Activated T-cell treated with anti-CD3 and anti-CD28 coated beads for 4 hours (primary cell): ENCODE measurements around the gene PKLR.

ENCODE experiments used
- DNase-seq: peaks from one replicate; pipeline ENCODE4 v3.0.0-alpha.2; 2020

PKLR gene

DNA sequence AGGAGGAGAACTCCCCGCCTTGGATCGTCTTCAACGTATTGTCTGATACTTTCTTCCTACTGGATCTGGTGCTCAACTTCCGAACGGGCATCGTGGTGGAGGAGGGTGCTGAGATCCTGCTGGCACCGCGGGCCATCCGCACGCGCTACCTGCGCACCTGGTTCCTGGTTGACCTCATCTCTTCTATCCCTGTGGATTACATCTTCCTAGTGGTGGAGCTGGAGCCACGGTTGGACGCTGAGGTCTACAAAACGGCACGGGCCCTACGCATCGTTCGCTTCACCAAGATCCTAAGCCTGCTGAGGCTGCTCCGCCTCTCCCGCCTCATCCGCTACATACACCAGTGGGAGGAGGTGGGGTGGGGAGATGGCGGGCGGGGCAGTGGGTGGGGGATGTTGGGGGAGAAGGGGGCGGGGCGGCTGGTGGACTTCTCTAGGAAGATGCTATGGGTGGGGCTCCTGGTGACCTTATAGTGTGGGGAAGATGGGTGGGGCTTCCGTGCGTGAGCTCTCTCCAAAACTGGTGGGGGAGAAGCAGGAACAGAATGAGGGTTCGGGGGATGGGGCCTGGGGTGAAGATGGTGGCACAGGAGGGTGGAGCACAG lies 18.6 kb downstream of the PKLR start:
- DNase-seq: no peak

- DNase-seq: no peak
Observed at GRCh38 chr1:155279268-155279667, 22.0 kb downstream of the PKLR start.

DNA sequence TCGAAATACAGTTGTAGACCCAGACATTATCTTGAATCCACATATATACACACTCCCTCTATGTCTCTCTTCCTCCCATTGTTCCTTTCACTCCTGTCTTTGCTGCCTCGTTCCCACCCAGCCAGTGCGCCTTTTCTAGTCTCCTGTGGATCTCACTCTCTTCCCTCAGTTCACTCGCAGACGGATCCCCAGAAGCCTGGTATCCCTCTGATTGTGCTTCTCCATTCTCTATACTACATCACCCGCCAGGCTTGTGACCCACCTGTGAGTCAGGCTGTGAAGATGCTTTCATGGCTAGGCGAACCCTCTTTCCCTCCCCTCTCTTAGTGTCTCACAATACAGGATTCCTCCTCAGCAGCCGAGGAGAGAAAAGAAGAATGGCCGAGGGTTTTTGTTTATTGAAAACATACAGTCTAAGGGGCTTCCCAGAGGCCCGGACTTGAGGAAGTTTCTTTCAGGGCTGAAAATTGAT lies 22.5 kb downstream of the PKLR start:
- no peak for DNase-seq

- DNase-seq: peak; percentile 71
Observed at GRCh38 chr1:155277902-155278688, 23.1 kb downstream of the PKLR start.

- peak; percentile 90 for DNase-seq
Observed at GRCh38 chr1:155277070-155277901, 24.0 kb downstream of the PKLR start, which contains the start of gene HCN3. Gene HCN3 (plus strand): TSS chr1:155277463. CDS start chr1:155277591, 128 bp downstream.

DNA sequence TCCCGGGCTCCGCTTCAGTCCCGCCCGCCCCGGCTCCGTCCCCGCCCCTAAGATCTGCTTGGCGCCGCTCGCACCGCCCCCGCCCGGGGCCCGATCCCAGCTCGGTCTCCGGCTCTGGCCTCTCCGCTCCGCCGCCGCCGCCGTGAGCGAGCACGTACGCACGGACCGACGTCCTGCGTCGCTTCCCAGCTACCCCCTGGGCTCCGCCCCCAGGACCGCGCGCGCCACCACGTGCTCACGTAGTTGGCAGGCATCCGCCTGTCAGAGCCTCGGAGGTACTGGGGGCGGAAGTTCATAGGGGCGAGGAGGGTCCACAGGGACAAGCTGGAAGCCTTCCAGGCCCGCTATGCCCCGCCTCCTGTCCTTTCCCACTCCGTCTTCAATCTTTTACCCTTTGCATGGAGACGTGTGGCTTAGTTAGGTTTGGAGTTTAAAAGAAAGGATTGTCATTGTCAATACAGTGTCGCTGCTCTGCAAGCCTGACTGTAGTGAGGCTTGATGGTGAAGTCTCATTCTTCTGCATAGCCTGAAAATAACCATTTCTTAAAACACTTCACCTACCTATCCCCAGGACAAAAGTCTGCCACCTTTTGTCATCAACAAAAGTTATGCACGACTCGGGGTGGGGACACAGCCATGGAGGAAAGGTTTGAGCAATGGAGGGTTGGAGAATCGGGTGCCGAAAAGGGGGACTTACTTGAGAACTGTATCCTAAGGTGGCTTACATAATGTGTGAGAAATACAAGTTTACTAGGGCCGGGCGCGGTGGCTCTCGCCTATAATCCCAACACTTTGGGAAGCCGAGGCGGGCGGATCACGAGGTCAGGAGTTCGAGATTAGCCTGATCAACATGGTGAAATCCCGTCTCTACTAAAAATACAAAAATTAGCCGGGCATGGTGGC lies 27.6 kb downstream of the PKLR start, which contains the start of gene CLK2:
Gene CLK2, minus strand, starts transcription at position 162 of the 903 bp plus-strand sequence. CDS start 2,527 bp downstream, outside the sequence.
- peak; percentile 93 for DNase-seq

DNA sequence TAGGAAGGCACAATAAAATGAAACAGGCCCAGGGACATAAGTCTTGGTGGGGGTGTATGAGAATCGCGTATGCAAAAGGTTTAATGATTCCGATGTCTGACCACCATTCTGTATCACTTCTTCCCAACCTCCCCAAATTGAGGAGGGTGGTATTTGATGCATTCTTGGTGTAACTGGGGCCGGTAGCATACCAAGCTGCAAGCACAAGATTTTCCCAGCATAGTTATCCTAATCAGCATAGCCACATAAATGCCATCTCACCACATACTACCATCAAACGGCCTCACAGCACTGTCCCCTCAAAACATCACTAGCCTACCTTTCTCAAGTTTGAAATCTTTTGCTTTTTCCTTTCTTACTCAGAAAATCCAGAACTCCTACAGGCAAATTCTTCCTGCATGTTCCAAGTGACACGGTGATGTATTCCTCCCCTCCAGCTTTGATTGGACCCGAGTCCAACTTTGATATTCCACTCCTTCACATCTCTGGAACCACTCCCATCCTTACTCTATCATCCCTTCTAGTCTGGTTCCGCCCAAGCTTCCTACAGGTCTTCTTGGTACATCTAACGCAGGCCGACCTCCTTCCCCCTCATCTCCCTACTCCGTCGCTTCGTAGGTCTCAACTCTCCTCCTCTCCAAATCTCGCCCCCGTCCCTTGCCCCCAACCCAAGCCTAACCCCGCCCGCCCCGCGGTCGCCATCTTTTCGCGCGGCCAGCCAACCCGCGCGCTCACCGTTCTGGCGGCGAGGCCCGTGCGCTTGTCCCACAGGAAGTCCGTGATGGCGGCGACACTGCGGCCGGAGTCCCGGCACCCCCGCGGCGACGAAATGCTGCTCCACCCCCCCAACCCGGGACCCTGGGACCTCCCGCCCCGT lies 28.5 kb downstream of the PKLR start:
- peak; percentile 29 for DNase-seq

DNA sequence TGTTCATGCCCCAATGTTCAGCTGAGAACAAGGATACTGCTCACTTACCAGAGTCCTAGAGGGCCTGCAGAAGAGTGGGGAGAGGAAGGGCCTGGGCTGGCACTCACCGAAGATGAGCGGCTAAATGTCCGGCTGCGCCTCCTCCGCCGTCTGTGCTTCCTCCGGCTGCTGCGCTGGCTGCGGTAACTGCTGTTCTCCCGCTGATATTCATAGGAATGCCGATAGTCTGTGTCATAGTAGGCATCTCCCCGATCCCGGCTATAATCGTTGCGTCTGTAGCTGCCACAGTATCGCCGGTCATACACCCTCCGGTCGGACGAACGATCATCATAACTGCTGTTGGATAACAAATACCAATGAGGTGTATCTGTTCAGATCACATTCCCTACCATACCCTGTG lies 31.9 kb downstream of the PKLR start:
- no peak for DNase-seq

DNA sequence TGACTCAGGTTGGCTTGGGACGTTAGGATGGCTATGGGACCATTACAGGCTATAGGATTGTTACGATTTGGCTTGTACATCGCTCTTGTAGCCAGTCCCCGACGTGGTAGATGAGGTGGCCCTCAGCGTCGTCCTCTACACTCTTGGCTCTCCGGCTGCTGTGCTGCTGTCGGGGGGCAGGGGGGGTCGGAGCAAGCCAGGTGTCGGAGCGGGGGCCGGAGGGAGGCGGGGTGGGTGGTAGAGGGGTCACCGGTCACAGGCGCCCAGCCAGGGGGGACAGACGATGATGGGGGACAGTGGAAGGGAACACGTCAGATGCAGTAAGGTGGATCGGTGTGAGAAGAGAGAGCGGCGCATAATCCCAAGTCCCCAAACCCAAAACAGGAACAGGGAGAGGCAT lies 32.6 kb downstream of the PKLR start:
- no peak for DNase-seq

GRCh38 chr1:155267373-155267772 lies 33.9 kb downstream of the PKLR start:
- DNase-seq: no peak

- DNase-seq: no peak
Observed at GRCh38 chr1:155266553-155266952, 34.7 kb downstream of the PKLR start.

DNA sequence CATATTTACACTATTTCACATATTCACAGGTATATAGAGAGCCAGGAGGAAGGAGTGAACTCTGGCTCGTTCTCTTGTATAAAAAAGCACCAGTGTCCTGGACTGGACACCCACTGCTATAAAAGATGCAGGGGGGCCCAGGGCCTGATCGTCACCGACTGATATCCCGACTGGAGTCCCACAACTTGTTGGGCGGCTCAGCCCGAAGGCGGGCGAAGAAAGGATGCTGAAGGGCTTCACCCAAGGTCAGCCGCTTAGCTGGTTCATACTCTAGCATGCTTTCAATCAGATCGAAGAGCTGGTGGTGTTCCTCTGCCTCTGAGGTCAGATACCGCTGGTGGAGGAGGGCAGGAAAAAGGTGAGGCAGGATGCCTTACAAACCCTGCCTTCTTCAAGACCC lies 38.2 kb downstream of the PKLR start:
- no peak for DNase-seq

DNA sequence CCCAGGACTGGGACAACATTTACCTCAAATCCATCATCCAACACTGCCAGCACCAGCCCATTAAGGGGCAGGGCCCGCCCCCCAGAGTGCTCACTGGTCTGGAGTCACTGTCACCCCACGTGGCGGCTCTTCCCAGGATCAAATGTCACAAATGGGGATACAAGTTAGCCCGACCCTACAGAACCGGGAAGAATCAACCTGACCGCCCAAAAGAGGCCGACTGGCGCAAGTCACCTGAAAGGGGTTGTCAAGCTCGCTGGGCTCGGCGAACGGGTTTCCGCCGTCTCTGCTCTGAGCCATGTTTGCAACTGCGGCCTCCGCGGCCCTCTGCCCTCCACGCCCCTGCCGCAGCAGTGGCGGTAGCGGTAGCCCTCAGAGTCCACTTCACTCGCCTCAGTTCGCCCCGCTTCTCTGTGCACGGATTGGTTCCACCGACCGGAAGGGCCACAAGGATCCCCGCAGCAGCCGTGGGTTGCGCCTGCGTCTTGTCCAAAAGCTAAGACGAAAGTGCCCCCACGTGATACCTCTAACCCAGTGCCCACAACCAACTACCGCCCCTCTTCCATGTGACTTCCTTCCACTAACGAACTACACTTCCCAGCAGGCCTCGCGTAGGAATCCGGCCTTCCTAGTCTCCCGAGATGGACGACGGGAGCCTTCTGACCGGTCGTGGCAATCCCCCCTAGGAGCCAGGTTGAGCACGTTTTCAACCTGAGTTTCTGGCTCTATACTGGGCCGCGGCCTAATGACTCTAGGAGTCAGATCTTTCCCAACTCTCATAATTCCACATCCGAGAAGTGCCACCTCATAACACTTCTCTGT lies 39.2 kb downstream of the PKLR start, which contains the start of gene SCAMP3:
Gene SCAMP3, minus strand, starts transcription at position 509 of the 822 bp plus-strand sequence. Its CDS starts 209 bp downstream, at position 300.
- peak; percentile 78 for DNase-seq

DNA sequence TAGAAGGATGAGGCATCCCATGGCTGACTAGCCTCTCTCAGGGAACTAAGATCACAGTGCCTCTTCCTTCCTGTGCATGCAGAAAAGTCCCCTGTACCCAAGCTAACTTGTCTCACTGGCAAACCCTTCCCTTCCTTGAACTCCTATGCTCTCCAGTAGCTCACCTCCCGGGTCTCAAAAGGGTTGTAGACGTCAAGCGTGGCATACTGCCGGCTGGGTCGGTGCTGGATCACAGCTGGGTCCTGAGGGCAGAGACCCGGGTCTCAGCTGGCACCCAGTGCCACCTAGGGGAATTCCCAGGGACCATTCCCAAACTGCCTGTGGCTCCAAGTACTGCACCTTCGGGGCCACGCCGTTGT lies 39.8 kb downstream of the PKLR start:
- no peak for DNase-seq

- DNase-seq: no peak
Observed at GRCh38 chr1:155260276-155260675, 41.0 kb downstream of the PKLR start.

DNA sequence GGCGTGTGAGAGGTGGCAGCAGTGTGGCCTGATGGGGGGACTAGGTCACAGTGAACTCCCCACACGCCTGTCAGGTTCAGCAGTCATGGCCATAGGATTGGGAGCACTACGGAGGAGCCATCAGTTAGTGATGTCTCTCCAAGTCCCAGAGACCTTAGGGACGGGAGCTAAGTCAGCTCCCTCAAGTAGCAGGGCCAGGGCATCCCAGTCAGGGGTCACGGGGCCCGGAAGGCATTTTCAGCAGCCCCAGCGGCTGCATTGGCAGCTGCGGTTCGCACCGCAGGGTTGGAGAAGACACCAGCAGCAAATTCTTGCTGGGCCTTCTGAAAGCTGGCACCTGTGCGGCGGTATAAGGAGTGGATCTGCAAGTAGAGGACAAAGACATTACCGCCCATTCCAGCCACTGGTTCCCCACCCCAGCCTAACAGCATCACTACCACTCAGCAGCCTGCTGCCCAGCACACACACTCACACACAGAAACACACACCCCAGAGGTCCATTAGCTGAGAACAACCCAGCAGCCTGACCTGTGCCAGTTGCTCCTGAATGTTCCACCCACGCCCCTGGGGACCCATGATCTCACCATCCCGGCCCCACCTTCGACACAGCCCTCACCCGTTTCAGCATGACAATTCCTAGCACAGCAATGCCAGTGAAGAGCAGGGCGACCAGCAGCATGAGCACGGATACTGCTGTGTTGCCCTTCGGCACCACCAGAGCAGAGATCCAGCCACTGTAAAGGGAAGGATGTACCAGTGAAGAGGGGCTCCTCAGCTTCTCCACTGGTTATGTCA lies 45.0 kb downstream of the PKLR start:
- no peak for DNase-seq

DNA sequence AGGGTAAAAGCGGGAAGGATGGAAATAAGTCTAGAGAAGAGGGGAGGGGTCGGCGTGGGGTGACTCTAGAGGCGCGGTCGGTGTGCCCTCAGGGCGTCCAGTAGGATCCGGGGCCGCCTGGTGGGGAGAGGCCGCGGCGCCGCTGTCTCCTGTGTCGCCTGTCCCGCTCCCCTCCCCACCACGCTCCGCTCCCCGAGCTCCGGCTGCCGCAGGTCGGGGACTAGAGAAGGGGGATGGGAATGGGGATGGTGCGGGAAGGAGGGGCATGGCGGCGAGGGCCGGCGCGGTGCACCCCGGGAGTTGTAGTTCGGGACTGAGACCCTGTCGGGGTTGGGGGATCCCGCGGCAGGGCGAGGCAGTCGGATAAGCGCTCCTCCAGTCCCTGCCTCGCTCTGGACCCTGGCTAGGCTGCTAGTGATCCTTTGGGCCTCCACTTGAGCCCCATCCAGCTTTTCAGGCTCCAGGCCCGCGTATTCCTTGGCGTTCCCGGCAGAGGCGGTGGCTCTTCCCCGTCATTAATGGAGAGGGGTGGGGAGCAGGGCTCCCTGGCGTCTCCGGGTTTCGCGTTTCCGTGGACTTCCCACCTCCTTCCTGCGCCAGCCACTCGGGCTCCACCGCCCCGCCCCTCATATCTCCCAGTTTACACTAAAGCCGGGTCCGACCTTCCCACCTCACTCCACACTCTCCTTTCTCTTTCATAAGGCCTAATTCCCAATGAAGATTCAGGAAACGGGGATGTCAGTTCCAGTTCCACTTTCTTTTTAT lies 45.8 kb downstream of the PKLR start, which contains the start of gene ENTREP3:
Gene ENTREP3, minus strand, starts transcription at position 241 of the 765 bp plus-strand sequence. CDS start 606 bp downstream, outside the sequence.
- peak; percentile 61 for DNase-seq

DNA sequence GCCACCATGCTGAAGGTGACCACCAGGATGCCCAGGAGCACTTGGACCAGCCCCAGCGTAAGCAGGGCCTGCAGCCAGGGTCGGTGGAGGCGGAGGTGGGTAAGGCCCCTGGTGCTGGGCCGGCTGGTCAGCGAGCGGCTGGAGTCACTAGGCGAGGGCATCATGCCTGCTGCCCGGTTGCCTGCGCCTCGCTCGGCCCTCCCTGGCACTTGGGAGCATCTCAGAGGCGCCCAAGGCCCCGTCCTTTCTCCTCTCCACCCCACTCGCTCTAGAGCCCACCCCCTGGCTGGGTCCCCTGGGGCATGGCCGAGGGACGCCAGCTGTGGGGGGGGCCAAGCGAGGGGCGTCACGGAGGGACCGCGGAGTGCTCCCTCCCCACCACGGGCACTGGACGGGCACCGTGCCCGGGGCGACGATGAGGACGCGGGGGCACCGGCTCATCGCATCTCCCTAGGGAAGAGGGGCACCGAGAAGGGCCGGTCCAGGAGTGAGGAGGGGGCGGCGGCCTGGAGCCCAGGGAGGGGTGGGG lies 46.5 kb downstream of the PKLR start:
- no peak for DNase-seq
